GM23338 (cell line): Measurements from ENCODE around the gene TSHZ2. TPM values are rescaled to one million over a fixed set of nuclear protein-coding genes. Genes with fewer than 3 reads are reported as not detected.

Source experiments
- ATAC-seq: fragments of 200-7000 bp; cut with Tn5 transposase; 3 replicates; pipeline ENCODE4 v1.9.1; 2020
- DNase-seq: peaks from one replicate; pipeline ENCODE4 v3.0.0-alpha.2; 2015; ENCODE audit warnings: low spot score
- H2AFZ ChIP-seq: fragments of 200-600 bp; sonication (generic); 2 replicates; pipeline ENCODE4 v1.8.0; 2016; ENCODE audit warnings: antibody characterized with exemption, mild to moderate bottlenecking, moderate library complexity
- H3F3A ChIP-seq: fragments of 200-600 bp; sonication (generic); replicated peaks from 2 replicates; pipeline ENCODE4 v1.8.0; 2017; ENCODE audit warnings: antibody characterized with exemption, mixed run types, low read depth
- H3K27ac ChIP-seq: fragments of 200-600 bp; sonication (generic); 2 replicates; pipeline ENCODE4 v1.6.1; 2016; ENCODE audit warnings: low read depth
- H3K27me3 ChIP-seq: fragments of 200-600 bp; sonication (generic); 2 replicates; pipeline ENCODE4 v1.8.0; 2016; ENCODE audit warnings: mild to moderate bottlenecking, mixed run types, moderate library complexity; ENCODE audit not compliant: insufficient read depth
- H3K36me3 ChIP-seq: fragments of 200-600 bp; sonication (generic); 2 replicates; pipeline ENCODE4 v1.8.0; 2016; ENCODE audit warnings: mild to moderate bottlenecking; ENCODE audit not compliant: insufficient read depth
- H3K4me1 ChIP-seq: fragments of 200-600 bp; sonication (generic); 2 replicates; pipeline ENCODE4 v1.8.0; 2016; ENCODE audit warnings: mild to moderate bottlenecking, moderate library complexity; ENCODE audit not compliant: insufficient read depth
- H3K4me2 ChIP-seq: fragments of 200-600 bp; sonication (generic); 2 replicates; pipeline ENCODE4 v1.7.1; 2017; ENCODE audit warnings: mixed run types
- H3K4me3 ChIP-seq: fragments of 200-600 bp; sonication (generic); 2 replicates; pipeline ENCODE4 v1.6.1; 2016; ENCODE audit warnings: mixed run types
- H3K79me2 ChIP-seq: fragments of 200-600 bp; sonication (generic); replicated peaks from 2 replicates; pipeline ENCODE4 v1.8.0; 2017; ENCODE audit warnings: mild to moderate bottlenecking; ENCODE audit not compliant: insufficient read depth
- H3K9me2 ChIP-seq: fragments of 200-600 bp; sonication (generic); 2 replicates; pipeline ENCODE4 v1.8.0; 2017; ENCODE audit not compliant: insufficient read depth
- H4K20me1 ChIP-seq: fragments of 200-600 bp; sonication (generic); replicated peaks from 2 replicates; pipeline ENCODE4 v1.8.0; 2017; ENCODE audit warnings: mild to moderate bottlenecking; ENCODE audit not compliant: insufficient read depth
- H3K27ac Mint-ChIP-seq: 2 replicates; pipeline ENCODE4 v1.8.0; 2020; ENCODE audit warnings: inconsistent platforms, mild to moderate bottlenecking, moderate library complexity, mixed read lengths
- H3K27me3 Mint-ChIP-seq: 3 replicates; pipeline ENCODE4 v1.8.0; 2022; ENCODE audit warnings: low read depth, mild to moderate bottlenecking, moderate library complexity, mixed read lengths, inconsistent platforms; ENCODE audit not compliant: insufficient read depth, poor library complexity
- H3K36me3 Mint-ChIP-seq: 3 replicates; pipeline ENCODE4 v1.8.0; 2021; ENCODE audit warnings: low read depth, mild to moderate bottlenecking, inconsistent platforms, moderate library complexity, mixed read lengths
- H3K4me1 Mint-ChIP-seq: 3 replicates; pipeline ENCODE4 v1.8.0; 2020; ENCODE audit warnings: mild to moderate bottlenecking, inconsistent platforms, mixed read lengths
- H3K4me3 Mint-ChIP-seq: 3 replicates; pipeline ENCODE4 v1.8.0; 2021; ENCODE audit warnings: moderate library complexity, mild to moderate bottlenecking, inconsistent platforms, mixed read lengths
- H3K9me3 Mint-ChIP-seq: 3 replicates; pipeline ENCODE4 v1.8.0; 2020; ENCODE audit warnings: moderate library complexity, mild to moderate bottlenecking, inconsistent platforms, mixed read lengths
- CREB1 ChIP-seq: fragments of 250-450 bp; sonication (Bioruptor Pico); IDR thresholded peaks from 2 replicates; pipeline ENCODE4 v1.5.0; 2020; ENCODE audit warnings: low read depth, mild to moderate bottlenecking, moderate library complexity
- CTCF ChIP-seq, 2 experiments: fragments of 200-600 bp in 1 of 2; sonication (generic) in 1 of 2; conservative IDR thresholded peaks; 2 replicates each; pipeline versions ENCODE4 v1.5.1 to v1.6.1; 2016 to 2017; ENCODE audit warnings: antibody characterized with exemption in 2 of 2, low read depth in 2 of 2, mild to moderate bottlenecking in 2 of 2, moderate library complexity in 1 of 2
- EZH2 ChIP-seq: fragments of 200-600 bp; sonication (generic); IDR thresholded peaks from one replicate; pipeline ENCODE4 v1.8.0; 2017; ENCODE audit warnings: antibody characterized with exemption, mild to moderate bottlenecking, low read depth; ENCODE audit not compliant: unreplicated experiment
- EZH2phosphoT487 ChIP-seq: fragments of 200-600 bp; sonication (generic); IDR thresholded peaks from one replicate; pipeline ENCODE4 v1.8.1; 2018; ENCODE audit warnings: antibody characterized with exemption; ENCODE audit not compliant: unreplicated experiment
- JUNB ChIP-seq: IDR thresholded peaks from one replicate; pipeline ENCODE4 v1.6.1; 2016; ENCODE audit warnings: antibody characterized with exemption; ENCODE audit not compliant: unreplicated experiment
- NANOG ChIP-seq: IDR thresholded peaks from 2 replicates; pipeline ENCODE4 v1.6.1; 2016; ENCODE audit warnings: antibody characterized with exemption, borderline replicate concordance
- POLR2AphosphoS5 ChIP-seq: IDR thresholded peaks from 2 replicates; pipeline ENCODE4 v1.6.1; 2016; ENCODE audit warnings: antibody characterized with exemption, low read depth
- REST ChIP-seq: IDR thresholded peaks from one replicate; pipeline ENCODE4 v1.6.1; 2018; ENCODE audit warnings: antibody characterized with exemption; ENCODE audit not compliant: unreplicated experiment
- STAT1 ChIP-seq: IDR thresholded peaks from one replicate; pipeline ENCODE4 v1.6.1; 2016; ENCODE audit warnings: antibody characterized with exemption; ENCODE audit not compliant: unreplicated experiment
- ZNF114 ChIP-seq: fragments of 250-450 bp; sonication (Bioruptor Pico); IDR thresholded peaks from 2 replicates; pipeline ENCODE4 v1.5.0; 2020; ENCODE audit warnings: mild to moderate bottlenecking, moderate library complexity
- ZNF331 ChIP-seq: fragments of 250-450 bp; sonication (Bioruptor Pico); IDR thresholded peaks from 2 replicates; pipeline ENCODE4 v1.5.0; 2020; ENCODE audit warnings: low read depth, mild to moderate bottlenecking, moderate library complexity
- ZNF462 ChIP-seq: fragments of 250-450 bp; sonication (Bioruptor Pico); IDR thresholded peaks from 2 replicates; pipeline ENCODE4 v1.5.0; 2020; ENCODE audit warnings: mild to moderate bottlenecking, moderate library complexity
- polyA plus RNA-seq: library from polyadenylated mRNA; unstranded; fragments of >200 nt; fragmentation: Nextera tagmentation; extraction: Ambion mirVana; gene quantifications from 2 replicates; pipeline ENCODE4 v1.2.1, GENCODE V29; 2016
- total RNA-seq: library from RNA; depleted of rRNA; stranded (reverse); fragments of >200 nt; shearing (Covaris generic); gene quantifications from 2 replicates; pipeline ENCODE4 v1.2.3, GENCODE V29; 2014
- TF ChIP-seq, protein P1 (sequence below): IDR thresholded peaks from 2 replicates; pipeline ENCODE4 v1.6.1; 2016; ENCODE audit warnings: antibody characterized with exemption

TSHZ2 gene
- total and polyA plus RNA-seq, 2 experiments from 2014 or later: 0.49 to 1.3 TPM

DNA sequence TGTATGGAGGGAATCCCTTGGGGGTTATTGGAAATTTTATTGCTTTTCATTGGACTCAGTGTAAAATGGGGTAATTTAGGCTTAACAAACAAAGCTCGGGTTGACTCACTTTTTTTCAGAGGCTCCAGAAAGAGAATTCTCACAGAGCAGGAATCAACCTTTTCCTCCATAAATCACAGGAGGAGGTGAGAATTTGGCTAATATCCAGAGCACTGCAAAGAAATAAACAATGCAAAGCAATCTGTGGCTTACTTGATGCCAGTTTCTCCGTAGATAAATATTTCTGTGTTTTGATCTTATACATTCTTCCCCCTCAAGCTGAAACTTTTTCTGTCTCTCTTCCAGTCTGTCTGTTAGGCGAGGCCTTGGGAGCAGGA is 176.6 kb downstream of the TSHZ2 start:
- Histone ChIP-seq H3K4me3 (no peak overlapping the region), H3K27ac (no peak overlapping the region), H3K27me3 (no peaks in the 10 kb centered on the region), H3K4me1 (no peaks in the 10 kb centered on the region), H4K20me1 (no peaks in the 10 kb centered on the region), H2AFZ (no peak overlapping the region), H3K9me2 (peaks cover 6% of the 10 kb centered on the region; the same call in 1 of the 2 replicates), H3K4me2 (no peak overlapping the region), H3K36me3 (no peaks in the 10 kb centered on the region), H3F3A (no peaks in the 10 kb centered on the region), H3K79me2 (no peaks in the 10 kb centered on the region)
- H3K36me3 Mint-ChIP-seq: no peaks in the 10 kb centered on the region
- no peak overlapping the region for H3K4me3 Mint-ChIP-seq
- no peak for DNase-seq
- H3K27ac Mint-ChIP-seq: no peak overlapping the region
- no peaks in the 10 kb centered on the region; the same call in 2 of the 3 replicates for H3K9me3 Mint-ChIP-seq
- ATAC-seq: no peak
- peaks cover 2% of the 10 kb centered on the region for H3K27me3 Mint-ChIP-seq
- peaks cover 7% of the 10 kb centered on the region; the same call in 1 of the 3 replicates for H3K4me1 Mint-ChIP-seq
- no peak for TF ChIP-seq EZH2phosphoT487
- TF ChIP-seq, protein P1, sequence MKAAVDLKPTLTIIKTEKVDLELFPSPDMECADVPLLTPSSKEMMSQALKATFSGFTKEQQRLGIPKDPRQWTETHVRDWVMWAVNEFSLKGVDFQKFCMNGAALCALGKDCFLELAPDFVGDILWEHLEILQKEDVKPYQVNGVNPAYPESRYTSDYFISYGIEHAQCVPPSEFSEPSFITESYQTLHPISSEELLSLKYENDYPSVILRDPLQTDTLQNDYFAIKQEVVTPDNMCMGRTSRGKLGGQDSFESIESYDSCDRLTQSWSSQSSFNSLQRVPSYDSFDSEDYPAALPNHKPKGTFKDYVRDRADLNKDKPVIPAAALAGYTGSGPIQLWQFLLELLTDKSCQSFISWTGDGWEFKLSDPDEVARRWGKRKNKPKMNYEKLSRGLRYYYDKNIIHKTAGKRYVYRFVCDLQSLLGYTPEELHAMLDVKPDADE: no peak
- no peak for TF ChIP-seq NANOG
- no peak for TF ChIP-seq ZNF331
- no peak for TF ChIP-seq CTCF (conservative IDR thresholded peaks at IDR 0.05; ENCODE audit: low read depth in 2 of 2)
- TF ChIP-seq POLR2AphosphoS5: no peak
- TF ChIP-seq EZH2: no peak
- TF ChIP-seq ZNF114 (CRISPR knock-in tag): no peak
- TF ChIP-seq JUNB: no peak
- no peak for TF ChIP-seq REST
- no peak for TF ChIP-seq STAT1
- TF ChIP-seq CREB1 (CRISPR knock-in tag): no peak
- no peak for TF ChIP-seq ZNF462 (CRISPR knock-in tag)
